ENCODE data around the gene PER1. TPM values are rescaled to one million over a fixed set of nuclear protein-coding genes. Genes with fewer than 3 reads are reported as not detected.

Gene PER1
- total and polyA plus RNA-seq, 2 of the 13 experiments (the other 11 are each of a cell fraction or from before 2014, with no cell fraction given): 2.6 to 3.6 TPM

- Histone ChIP-seq H3K79me2 (ENCODE audit: insufficient read depth, low read length) (no peaks in the 10 kb centered on the region), H3K27me3 (ENCODE audit: control insufficient read depth in 1 of 2, insufficient read depth in 2 of 2, low read length in 2 of 2) (peaks cover 7 to 62% of the 10 kb centered on the region in 2 experiments; a peak in 4 of 5 replicates), H3K36me3 (replicated peaks in 1 of 2; ENCODE audit: control insufficient read depth in 1 of 2, insufficient read depth in 2 of 2, low read length in 2 of 2) (no peaks in the 10 kb centered on the region), H3K9ac (ENCODE audit: insufficient read depth, low read depth, low read length) (no peak overlapping the region), H3K4me2 (ENCODE audit: low read depth, low read length) (no peak overlapping the region), H2AFZ (ENCODE audit: low read length) (no peak overlapping the region), H3K9me3 (ENCODE audit: low read length) (no peaks in the 10 kb centered on the region), H3K27ac (ENCODE audit: extremely low read length, insufficient read depth, low read length) (no peak overlapping the region), H4K20me1 (ENCODE audit: insufficient read depth, low read length) (no peaks in the 10 kb centered on the region), H3K4me3 (replicated peaks in 1 of 3; ENCODE audit: insufficient read depth in 1 of 3, low read depth in 2 of 3, low read length in 3 of 3) (no peak overlapping the region), H3K4me1 (ENCODE audit: insufficient read depth, low read length) (no peaks in the 10 kb centered on the region)
- FAIRE-seq (no peak), DNase-seq (ENCODE audit: low spot score) (no peak), ATAC-seq (no peak)
- CTCF ChIA-PET (ENCODE audit: low intra/inter-chr PET ratio, low total read pairs): interaction anchor here (1.7 to 2.5 kb wide), 3 partner anchors 16 to 50 kb away, joined by 4 to 14 read pairs (median 11); no protein-coding TSS in a partner anchor
- in situ Hi-C loops (cut with HindIII; ENCODE audit: extremely low pct_ligation_motif_present, low pct_unique_long_range_greater_than_20kb) (no loop called here), intact Hi-C loops (cut with micrococcal nuclease; ENCODE audit: unreplicated experiment) (loop anchor here (1.0 to 5.0 kb wide), 2 partner anchors 8 to 48 kb away; partner anchors contain the start of gene ALOXE3)
- POLR2A ChIA-PET: no interaction called here
- no TSS peak for BruUV-seq (replicated peaks)
- 0% methylated on average over 2 of the region's 10 CpGs for WGBS (ENCODE audit: low lambda C conversion rate)
- TF ChIP-seq HNF1A (IDR thresholded peaks at IDR 0.05; ENCODE audit: low read depth) (no peak), HNF1A (CRISPR knock-in tag; IDR thresholded peaks at IDR 0.05; ENCODE audit: borderline replicate concordance) (no peak), ZNF496 (CRISPR knock-in tag; IDR thresholded peaks at IDR 0.05; ENCODE audit: insufficient replicate concordance) (no peak), MEIS2 (CRISPR knock-in tag; IDR thresholded peaks at IDR 0.05) (no peak), ATF5 (CRISPR knock-in tag; IDR thresholded peaks at IDR 0.05; ENCODE audit: low read depth) (no peak), SYNCRIP (IDR thresholded peaks at IDR 0.05; ENCODE audit: insufficient read depth, low read depth, low read length) (no peak), ZNF367 (CRISPR knock-in tag; IDR thresholded peaks at IDR 0.05; ENCODE audit: borderline replicate concordance) (no peak), ZNF670 (CRISPR knock-in tag; IDR thresholded peaks at IDR 0.05; ENCODE audit: borderline replicate concordance) (no peak), ZMYM2 (CRISPR knock-in tag; IDR thresholded peaks at IDR 0.05) (no peak), ZMAT5 (CRISPR knock-in tag; IDR thresholded peaks at IDR 0.05; ENCODE audit: borderline replicate concordance, low read depth) (no peak), FOXP4 (CRISPR knock-in tag; IDR thresholded peaks at IDR 0.05) (no peak), HINFP (CRISPR knock-in tag; IDR thresholded peaks at IDR 0.05; ENCODE audit: low read depth) (no peak), SKIL (CRISPR knock-in tag; IDR thresholded peaks at IDR 0.05; ENCODE audit: borderline replicate concordance) (no peak)
Observed at GRCh38 chr17:8110456-8110804, 41.8 kb downstream of the PER1 start.

Data from HepG2 (cell line).